HG03565 (cell line): ENCODE results near the gene TBL1XR1.
"Not testable (repeated sequence)": the region's sequence is repeated elsewhere in the genome, so short reads cannot be mapped to it uniquely, and the experiment has no call there.

Source experiments
- ATAC-seq: cut with Tn5 transposase; IDR thresholded peaks from one replicate; pipeline ENCODE4 v1.9.1; 2021; ENCODE audit warnings: mild to moderate bottlenecking, moderate library complexity; ENCODE audit not compliant: unreplicated experiment

The TBL1XR1 gene

DNA sequence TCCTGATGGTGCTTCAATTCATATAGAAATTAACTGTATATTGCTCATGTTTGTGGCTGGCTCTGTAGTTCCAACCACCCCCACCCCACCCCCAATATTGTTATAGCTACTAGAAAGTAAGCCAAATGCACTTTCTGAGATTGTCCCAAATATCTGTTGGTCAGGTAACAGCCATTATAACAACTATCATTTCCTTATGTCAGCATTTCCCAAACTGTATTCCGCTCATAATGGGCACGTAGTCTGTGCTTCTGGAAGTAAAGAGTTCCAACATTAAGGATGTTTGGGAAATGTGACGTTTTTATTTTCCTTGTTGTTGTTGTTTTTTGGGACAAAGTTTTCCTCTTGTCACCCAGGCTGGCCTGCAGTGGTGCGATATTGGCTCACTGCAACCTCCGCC lies 12.2 kb upstream of the TBL1XR1 start:
- ATAC-seq: no peak

DNA sequence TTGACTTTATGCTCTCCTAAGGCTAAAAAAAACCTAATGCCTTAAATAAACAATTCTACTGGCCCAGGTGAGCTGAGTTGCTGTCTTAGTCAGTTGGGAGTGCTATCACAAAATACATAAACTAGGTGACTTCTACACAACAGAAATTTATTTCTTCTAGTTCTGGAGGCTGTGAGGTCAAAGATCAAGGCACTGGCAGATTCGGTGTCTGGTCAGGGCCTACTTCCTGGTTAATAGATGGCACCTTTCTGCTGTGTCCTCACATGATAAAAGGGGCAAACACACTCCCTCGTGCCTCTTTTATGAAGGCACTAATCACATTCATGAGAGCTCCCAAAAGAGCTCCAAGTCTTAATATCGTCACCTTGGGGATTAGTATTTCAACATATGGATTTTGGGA lies 11.5 kb upstream of the TBL1XR1 start:
- ATAC-seq: no peak

DNA sequence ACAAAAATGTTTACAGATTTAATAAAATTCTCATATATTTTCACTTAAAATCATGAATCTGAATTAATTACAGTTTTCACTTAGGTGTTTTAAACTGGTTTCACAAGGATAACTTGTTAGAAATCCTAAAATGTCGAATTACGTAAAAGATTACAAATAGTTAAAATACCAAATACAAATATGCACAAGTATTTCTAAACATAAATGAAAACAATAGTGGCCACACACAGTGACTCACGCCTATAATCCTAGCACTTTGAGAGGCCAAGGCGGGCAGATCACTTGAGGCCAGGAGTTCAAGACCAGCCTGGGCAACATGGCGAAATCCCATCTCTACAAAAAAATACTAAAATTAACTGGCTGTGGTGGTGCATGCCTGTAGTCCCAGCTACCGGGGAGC lies 10.9 kb upstream of the TBL1XR1 start:
- ATAC-seq: no peak

DNA sequence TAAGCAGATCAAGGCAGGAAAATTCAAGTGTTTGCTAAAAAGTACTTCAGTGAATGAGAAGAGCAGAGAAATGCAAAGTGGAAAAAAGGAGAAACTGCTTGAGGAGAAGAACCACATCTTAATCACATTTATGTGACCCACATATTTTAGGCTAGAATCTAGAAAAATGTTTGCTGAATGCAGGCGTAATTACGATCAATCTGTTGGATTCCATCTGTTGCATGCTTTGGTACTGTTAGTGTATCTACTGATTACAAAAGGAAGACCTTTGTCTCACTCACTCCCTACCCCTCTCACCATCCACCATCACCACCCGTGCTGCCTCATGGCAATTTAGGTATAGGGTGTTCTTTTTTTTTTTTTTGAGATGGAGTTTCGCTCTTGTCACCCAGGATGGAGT lies 9.7 kb upstream of the TBL1XR1 start:
- ATAC-seq: no peak

DNA sequence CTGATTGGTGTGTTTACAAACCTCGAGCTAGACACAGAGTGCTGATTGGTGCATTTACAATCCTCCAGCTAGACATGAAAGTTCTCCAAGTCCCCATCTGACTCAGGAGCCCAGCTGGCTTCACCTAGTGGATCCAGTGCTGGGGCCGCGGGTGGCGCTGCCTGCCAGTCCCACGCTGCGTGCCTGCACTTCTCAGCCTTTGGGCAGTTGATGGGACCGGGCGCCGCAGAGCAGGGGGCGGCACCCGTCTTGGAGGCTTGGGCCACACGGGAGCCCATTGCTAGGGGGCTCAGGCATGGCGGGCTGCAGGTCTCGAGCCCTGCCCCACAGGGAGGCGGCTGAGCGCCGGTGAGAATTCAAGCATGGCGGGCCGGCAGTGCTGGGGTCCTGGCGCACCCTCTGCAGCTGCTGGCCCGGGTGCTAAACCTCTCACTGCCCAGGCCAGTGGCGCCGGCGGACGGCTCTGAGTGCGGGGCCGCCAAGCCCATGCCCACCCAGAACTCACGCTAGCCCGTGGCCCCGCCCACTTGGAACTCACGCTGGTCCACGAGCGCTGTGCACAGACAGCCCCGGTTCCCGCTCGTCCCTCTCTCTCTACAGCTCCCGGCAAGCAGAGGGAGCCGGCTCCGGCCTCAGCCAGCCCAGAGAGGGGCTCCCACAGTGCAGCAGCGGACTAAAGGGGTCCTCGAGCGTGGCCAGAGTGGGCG lies 6.6 kb upstream of the TBL1XR1 start:
- no peak for ATAC-seq

DNA sequence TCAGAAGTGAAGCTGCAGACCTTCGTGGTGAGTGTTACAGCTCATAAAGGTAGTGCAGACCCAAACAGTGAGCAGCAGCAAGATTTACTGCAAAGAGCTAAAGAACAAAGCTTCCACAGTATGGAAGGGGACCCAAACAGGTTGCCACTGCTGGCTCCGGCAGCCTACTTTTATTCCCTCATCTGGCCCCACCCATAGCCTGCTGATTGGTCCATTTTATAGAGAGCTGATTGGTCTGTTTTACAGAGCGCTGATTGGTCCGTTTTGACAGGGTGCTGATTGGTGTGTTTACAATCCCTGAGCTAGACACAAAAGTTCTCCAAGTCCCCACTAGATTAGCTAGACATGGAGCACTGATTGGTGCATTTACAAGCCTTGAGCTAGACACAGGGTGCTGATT lies 5.7 kb upstream of the TBL1XR1 start:
- ATAC-seq: not testable (repeated sequence)

DNA sequence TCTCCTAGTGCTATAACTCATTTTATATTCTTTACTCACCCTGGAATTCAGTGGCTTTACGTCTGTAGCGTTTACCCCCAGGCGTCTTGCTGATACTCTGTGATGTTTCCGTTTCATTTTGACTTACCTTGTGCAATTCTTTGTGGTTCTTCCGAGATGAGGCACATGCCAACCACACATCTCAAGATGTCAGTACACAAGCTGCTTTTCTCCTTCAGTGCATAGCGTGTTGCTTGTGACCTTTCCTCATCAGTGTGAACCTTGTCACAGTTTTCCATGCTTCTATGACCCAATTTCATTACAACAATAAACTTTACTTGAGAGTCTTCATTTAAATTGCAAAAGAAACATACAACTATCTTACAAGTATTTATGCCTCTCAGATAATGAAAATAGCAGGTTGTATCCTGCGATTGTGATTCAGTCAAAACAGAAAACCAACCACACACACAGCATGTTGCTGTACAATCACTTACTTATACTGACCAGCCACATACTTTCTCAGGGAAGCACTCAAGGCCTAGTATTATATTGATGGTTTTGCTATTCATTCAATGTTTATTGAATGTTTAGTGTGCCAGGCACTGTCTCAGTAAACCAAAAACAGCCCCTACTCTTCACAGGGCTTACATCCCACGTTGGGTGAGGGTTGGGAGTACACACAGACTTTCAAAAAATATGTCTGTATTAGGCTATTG lies 4.6 kb upstream of the TBL1XR1 start:
- ATAC-seq: peak; percentile 82

DNA sequence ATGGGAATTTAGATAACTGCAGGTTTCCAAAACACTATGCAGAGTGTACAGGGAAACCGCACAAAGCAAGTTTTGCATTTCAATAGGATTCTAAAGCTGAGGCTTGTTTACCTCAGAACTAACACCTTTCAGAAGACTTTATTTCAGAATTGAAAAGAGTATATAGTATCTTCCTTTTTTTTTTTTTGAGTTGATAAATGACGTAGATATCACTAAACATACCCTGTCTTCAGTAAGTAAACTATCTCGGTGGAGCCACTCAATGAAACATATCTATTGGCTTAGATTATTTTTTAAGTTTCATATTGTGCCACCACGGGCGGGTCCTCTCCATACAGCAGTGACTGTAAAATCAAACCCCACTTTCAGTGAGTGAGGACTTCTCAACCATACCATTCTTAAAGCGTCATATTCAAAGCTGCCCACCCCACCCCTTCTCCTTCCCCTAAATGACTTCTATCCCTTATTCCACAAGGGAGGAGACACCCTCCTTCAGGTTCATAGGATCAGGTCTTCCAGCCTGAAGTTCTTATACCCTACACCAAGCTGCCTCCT lies 2.0 kb upstream of the TBL1XR1 start:
- ATAC-seq: no peak

DNA sequence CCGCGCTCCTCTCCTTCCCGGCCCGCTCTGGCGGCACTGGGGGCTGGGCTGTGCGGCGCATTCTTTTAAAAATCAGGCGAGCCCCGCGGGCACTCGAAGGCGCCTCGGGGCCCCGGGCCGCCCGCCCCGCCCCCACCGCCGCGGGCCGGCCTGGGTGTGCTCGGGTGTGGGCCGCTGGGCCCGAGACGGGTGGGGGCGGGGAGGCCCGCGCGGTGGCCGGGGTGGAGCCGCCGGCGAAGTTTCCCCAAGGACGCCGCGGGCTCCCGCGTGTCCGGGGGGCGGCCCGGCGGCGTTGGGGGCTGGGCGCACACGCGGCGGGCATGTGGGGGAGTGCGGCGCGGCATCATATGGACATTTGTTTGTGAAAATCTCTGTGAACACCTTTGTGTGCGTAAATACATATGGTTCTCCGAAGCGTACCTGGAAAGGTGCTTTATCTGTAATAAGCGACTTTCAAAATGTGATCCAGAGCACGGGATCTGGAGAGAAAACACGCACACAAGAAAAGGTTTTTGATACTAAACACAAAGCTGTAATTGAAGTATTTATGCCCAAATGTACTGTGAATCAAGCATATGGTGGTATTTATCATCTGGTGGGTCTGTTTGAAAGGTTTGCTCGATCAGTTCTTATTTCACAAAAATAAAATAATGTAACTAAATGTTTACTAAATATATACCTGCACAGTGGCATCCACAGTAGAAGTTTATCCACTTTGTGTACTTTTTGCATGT lies 612 bp upstream of the TBL1XR1 start:
- peak; percentile 13 for ATAC-seq

DNA sequence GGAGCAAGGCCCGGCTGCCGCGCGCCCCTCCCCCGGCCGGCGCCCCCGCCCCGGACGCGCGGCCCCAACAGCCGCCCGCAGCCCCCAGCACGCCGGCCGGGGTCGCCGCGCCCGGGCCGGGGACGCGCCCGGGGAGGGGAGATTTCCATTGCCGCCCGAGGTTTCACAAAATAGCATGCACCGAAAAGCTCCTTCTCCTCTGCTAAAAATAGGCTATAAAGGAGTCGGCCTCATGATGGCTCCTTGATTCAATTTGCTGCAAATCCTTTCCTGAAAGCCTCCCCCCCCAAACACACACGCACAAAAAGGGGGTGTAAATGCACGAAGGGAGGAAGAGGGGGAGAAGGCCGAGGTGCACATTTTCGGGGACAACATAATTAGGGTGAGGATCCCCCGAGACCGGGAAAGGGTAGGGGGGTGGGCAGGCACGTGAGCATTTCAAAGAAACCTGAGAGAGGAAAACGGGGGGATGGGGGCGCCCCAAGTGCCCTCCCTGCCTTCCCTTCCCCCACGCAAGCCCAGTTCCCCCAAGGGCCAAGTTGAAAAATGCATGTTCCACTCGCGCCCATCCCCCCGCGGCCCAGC lies 734 bp downstream of the TBL1XR1 start:
- no peak for ATAC-seq

DNA sequence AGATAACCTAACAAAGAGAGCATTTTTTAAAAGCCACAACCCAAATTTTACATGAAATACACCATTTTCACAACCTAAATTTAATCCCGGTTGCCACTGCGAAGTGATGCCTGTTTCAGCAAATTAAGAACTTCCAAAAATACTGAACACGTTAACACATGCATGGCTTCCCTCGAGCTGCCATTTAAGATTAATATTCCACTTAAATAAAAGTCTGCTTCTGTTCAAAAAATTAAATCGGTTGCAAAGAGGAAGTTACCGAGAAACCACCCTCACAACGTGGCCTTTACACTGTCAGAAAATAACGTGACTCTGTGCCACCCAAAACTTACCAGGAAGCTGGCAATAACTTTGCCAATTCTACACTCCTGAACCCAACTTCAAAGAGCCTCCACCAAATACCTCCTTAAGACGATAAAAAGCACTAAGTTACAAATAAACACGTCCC lies 1.2 kb downstream of the TBL1XR1 start:
- ATAC-seq: no peak

DNA sequence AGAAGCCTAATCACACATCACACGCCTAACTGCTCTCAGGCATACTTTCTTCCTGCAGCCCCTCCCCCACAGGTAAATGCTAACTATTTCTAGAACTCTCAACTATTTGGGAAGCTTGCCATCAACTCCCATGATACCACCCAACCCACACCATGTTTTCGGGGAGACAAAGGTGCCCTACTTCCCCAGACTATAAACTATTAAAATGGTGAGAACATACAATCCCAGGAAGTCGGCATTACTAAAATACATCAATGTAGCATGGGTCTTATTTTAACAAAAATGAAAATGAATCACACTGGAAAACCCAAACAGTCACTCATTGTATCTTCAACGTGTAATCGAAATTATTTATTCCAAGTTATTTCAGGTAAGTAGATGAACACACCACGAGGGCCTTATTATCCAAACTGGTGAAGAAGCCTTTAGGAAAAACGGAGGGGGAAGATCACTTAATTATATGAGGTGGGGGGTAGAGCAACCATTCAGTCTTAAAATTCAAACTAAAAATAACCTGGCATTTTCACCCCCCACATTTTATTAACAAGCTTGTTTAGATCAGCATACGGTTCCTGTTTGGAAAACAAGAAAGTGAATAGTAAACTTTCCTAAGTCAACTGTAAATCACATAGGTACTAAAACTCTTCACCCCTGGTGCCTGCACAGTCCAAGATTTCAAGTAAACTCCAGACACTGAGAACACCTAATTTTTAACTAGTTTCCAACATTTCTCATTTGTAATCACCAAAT lies 1.9 kb downstream of the TBL1XR1 start:
- ATAC-seq: no peak

DNA sequence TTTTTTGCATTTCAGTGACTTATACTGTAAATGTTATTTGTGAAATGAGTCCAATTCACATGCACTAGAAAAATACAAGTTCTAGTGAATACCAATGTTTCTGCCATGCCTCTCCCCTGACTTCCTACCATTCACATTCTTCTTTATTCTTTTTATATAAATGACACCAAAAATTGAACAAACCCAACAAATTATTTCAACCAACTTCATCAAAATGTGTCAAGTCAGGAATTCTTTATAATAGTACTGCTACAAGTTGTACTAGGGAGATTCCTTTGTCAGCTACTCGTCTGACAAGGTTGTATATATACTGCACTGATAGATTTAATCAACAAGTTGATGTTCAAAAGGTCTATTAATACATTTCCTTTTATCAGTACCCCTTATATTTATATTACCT lies 3.0 kb downstream of the TBL1XR1 start:
- no peak for ATAC-seq

DNA sequence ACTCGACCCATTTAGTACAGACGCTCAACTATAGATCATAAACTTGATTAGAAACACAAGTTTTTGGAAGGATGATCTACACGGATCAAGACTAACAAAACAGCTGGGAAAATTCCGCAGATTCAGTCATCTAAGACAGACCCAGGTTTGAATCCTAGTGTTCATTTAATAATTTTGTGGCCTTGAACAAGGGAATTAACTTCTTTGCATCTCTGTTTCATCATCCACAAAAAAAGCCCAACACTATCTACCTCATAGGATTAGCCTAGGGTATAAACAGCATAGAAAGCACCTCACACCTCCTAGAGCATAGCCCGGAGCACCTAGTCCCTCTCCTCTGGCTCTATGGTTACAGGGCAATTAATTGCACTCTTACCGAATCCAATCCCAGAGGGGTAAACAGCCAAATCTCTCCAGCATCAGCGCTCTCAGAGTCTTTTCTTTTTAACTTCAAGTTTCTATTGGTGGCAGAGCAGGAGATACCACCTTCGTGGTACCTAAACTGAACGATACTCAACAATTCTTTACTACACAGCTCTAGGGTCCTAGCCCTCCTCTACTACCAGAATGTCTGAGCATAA lies 3.5 kb downstream of the TBL1XR1 start:
- no peak for ATAC-seq

DNA sequence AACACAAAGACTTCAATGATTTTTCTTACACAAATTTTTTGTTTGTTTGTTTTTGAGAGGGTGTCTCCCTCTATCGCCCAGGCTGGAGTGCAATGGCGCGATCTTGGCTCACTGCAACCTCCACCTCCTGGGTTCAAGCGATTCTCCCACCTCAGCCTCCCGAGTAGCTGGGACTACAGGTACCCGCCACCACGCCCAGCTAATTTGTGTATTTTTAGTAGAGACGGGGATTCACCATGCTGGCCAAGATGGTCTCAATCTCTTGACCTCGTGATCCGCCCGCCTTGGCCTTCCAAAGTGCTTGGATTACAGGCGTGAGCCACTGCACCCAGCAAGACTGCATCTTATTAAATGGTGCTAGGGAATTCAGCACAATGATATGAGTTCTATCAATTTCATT lies 4.0 kb downstream of the TBL1XR1 start:
- ATAC-seq: not testable (repeated sequence)

DNA sequence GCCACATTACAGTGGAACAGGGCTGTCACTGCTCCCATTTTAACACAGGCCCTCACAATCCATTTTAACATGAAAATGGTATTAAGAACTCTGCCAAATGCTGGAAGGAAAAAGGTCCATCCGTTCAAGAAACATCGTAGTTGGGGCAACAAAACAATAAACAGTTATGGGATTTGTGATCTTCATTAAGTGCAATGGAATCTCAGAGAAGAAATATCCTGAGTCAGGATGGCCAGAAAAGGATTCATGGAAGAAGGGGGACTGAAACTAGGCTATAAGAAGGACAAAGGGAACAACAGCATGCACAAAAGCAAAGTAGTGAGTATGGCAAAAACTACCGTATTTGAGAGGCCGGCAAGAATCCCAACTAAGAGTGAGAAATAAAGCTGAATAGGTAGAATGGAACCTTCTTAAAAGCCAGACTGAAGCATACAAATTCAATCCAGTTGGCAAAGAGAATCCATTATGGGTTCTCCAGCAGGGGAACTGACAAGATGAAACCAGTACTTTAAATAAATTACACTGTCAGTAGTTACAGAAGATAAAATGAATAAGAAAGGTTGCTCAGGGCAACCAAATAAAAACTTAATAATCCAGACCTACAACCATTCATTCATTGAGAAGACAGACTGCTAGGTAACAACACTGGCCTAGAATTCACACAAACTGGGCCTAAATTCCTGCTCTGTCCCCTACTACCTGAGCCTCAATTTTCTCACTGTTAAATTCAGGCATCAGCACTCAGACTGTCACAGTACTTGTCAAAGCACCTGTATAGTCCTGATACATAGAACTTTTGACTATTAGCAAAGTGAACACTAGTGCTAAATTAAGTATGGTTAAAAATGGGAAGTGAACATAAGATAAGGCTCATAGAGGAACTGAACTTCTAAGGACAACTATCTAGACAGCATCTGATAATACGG lies 6.3 kb downstream of the TBL1XR1 start:
- peak; percentile 41 for ATAC-seq

DNA sequence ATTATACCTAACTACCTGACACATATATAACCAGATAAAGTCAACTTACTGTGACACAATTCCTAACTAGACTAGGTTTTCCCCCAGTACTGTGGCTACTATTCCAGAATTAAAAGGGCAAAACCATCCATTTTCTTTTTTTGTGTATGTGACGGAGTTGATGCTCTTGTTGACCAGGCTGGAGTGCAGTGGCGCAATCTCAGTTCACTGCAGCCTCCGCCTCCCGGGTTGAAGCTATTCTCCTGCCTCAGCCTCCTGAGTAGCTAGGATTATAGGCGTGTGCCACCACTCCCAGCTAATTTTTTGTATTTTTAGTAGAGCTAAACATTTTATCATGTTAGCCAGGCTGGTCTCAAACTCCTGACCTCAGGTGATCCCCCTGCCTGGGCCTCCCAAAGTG lies 7.1 kb downstream of the TBL1XR1 start:
- not testable (repeated sequence) for ATAC-seq

DNA sequence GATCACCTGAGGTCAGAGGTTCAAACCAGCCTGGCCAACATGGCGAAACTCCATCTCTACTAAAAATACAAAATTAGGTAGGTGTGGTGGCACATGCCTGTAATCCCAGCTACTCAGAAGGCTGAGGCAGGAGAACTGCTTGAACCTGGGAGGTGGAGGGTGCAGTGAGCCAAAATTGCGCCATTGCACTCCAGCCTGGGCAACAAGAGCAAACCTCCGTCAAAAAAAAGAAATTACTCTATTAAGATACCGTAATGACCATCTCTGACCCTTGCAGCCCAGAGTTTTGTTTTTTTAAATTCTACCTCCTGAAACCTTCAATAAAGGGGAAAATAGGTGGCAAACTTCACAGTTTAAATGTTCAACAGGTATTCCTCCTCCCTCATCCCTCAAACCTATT lies 9.0 kb downstream of the TBL1XR1 start:
- ATAC-seq: not testable (repeated sequence)

DNA sequence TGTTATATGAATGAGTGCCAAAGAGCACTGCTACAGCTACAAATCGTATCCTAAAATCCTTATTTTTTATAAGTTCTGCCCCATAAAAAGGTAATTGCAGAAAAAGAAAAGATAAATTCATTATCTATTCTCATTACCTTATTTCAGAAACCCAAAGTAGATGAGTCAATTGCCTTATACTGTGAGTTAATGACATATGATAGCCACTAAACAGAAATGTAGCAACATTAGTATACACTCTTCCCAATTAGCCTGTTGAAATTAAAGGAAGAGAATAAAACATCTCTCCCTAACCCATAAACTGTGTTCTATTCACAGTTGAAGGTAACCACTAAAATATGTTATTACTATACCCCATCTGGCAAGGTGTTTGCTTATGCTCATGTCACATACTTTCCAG lies 11.0 kb downstream of the TBL1XR1 start:
- no peak for ATAC-seq
